Jurkat, Clone E6-1 (cell line): ENCODE data around the gene APLN.

Experiments used
- DNase-seq: peaks from one replicate; pipeline ENCODE4 v3.0.0-alpha.2; 2011; ENCODE audit warnings: low read depth, low spot score
- H3K4me3 ChIP-seq: 2 replicates; pipeline ENCODE4 v1.5.1; 2011; ENCODE audit warnings: mild to moderate bottlenecking, low read length, control low read depth, moderate library complexity

APLN gene

GRCh38 chrX:129665916-129666644 lies 11.3 kb upstream of the APLN start:
- no peak overlapping the region for H3K4me3 ChIP-seq
- DNase-seq: no peak

DNA sequence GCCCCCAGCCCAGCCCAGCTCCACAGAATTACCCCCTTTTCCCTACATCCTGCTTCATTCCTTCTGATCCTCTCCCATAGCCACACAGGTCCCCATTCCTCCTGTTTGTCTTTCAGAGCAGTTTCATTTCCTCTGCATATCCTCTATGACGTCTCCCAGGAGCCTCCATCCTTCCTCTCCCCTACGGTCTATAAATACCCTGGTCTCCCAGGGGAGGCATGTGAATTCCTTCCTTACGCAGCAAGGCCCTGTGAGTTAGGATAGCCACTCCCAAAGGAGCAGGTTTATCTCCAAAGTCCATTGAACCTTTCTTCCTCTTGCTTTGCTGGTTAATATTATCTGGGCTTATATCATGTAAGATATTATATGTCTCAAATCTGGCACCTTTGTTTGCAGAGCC lies 8.4 kb upstream of the APLN start:
- H3K4me3 ChIP-seq: no peak overlapping the region
- DNase-seq: no peak

DNA sequence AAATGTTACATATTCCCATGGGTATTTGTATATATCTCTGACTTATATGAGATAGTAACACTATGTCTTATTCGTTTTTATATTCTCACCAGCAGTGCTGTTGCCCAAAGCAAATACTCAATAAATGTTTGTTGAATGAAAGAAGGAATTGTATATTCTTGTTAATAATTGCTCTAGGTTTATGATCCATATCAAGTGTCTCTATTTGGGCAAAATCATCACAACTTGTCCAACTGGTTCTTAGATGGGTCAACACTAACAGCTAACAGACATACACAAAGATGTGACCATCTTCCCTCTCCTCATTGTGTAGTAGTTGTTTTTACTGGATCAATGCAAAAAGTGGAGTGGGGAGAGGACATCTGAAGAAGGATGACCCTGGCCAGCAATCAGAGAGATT lies 6.6 kb upstream of the APLN start:
- DNase-seq: no peak

GRCh38 chrX:129659861-129660260 lies 5.1 kb upstream of the APLN start:
- no peak for DNase-seq
- H3K4me3 ChIP-seq: no peak overlapping the region

More for the DNA sequence above, 6.6 kb upstream of the APLN start:
- H3K4me3 ChIP-seq: no peak overlapping the region

DNA sequence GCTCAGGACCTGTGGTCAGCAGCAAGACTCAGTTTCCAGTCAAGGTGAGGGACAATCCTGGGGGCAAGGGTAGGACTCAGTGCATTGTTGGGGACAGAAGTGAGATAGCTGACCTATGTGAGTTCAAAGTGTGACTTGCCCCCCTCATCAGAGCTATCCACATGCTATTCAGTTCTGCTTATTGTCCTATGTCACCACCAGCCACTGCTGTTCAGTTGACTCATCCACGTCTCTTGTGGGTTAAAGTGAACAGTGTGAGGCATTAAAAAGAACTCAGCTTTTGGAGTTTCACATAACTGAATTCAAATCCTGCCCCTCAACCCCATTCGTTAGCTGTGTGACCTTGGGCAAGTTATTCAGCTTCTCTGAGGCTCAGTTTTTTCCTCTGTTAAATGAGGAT lies 4.4 kb upstream of the APLN start:
- no peak for DNase-seq
- no peak overlapping the region for H3K4me3 ChIP-seq

DNA sequence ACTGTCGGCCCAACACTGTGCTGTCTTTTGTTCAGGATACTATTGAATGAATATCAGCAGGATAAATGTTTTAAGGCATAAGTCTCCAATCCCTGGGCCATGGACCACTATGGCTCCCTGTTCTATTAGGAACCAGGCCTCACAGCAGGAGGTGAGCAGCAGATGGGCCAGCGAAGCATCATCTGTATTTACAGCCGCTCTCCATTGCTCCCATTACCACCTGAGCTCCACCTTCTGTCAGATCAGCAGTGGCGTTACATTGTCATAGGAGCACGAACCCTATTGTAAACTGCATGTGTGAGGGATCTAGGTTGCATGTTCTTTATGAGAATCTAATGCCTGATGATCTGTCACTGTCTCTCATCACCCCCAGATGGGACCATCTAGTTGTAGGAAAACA lies 3.7 kb upstream of the APLN start:
- no peak overlapping the region for H3K4me3 ChIP-seq
- no peak for DNase-seq

- H3K4me3 ChIP-seq: no peak overlapping the region
Observed at GRCh38 chrX:129655547-129656249, 942 bp upstream of the APLN start.

DNA sequence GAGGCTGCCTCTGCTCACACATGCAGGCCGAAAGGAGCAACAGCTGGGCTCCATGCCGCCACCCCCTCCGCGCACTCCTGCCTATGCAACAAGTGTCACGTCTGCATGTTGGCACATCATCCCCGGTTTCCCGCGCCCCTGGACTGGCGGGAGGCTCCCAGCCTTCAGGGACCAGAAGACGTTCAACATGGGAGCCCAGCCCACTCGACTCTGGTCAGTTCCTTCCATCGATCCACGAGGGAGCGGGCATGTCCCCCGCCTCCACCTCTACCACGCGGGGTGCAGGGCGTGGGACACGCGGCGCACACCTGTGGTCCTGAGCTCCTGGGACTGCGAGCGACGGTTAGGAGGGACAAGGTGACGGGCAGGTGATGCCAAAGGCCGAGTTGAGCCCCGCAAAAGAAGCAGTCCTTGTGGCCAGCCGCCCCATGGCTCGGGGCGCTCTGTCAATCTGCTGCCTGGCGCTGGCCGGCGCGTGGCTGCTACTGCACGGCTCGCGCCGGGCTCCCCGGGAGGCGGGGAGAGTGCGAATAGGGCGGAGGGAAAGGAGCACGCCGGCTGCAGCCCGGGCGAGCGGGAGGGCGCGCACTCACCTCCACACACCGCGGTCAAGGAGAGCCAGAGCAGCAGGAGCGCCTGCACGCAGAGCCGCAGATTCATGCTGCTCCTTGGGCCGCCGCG lies 645 bp downstream of the APLN start:
- no peak for DNase-seq
- H3K4me3 ChIP-seq: no peak overlapping the region

More at GRCh38 chrX:129655547-129656249, 942 bp upstream of the APLN start:
- peak; percentile 37 for DNase-seq

- no peak for DNase-seq
- no peak overlapping the region for H3K4me3 ChIP-seq
Observed at GRCh38 chrX:129653181-129653970, 1.4 kb downstream of the APLN start.

DNA sequence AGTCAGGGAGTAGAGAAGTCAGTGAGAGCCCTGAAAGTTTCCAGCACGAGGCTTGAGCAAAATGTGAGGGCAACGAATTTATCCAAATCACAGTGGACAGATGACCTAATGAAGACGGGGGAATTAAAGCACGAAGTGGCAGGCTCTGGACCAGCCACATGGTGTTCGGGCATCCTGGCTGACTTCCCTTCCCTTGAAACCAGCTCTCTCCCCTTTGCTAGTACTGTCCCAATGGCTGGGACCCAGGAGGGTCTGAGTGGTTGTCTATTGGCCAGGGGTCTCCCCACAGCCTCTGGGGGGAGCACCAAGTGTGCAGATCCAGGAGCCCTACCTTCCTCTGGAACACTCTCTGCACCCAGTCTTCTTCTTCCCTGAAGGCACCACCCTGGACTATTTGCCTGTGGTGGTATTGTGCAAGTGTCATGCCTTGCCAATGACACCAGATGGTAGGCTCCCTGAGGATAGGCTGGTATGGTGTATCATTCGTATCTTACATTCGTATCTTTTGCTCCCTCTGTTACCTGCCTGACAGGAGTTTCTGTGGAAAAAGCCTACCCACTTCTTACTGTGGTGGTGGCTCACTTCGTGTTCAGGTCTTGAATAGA lies 2.1 kb downstream of the APLN start:
- DNase-seq: no peak
- H3K4me3 ChIP-seq: no peak overlapping the region

GRCh38 chrX:129651756-129652564 lies 2.8 kb downstream of the APLN start:
- no peak for DNase-seq
- H3K4me3 ChIP-seq: no peak overlapping the region

DNA sequence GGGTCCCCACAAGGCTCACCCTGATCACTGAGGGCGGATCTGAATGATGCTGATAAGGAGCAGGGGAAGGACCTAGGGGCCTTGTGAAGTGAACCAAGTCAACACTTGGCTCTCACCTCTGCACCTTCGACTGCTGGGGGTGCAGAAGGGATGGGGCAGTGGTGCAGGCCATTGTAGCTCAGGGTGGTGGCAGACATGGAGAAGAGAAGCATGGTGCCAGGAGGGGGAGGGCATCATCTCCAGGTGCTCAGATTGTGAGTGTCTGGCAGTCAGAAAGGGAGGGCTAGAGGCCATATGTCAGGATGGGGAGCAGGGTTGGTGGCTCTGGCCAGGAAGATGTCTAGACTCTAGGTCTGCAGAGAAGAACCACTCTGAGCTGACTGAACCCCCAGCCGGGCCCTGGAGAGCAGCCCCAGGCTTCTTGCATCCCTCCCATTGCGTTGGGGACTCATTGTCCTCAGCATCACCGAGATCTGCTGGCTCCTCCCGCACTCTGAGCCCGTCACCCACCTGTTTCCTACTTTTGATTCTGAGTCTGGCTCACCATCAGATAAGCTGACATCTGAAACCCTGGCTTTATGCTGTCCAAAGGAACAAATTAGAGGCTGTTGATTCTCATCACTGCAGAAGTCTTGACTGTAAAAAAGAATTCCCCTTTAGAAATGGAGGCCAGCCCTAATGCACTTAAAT lies 3.8 kb downstream of the APLN start:
- DNase-seq: no peak
- no peak overlapping the region for H3K4me3 ChIP-seq

GRCh38 chrX:129650183-129650689 lies 4.5 kb downstream of the APLN start:
- no peak for DNase-seq
- no peak overlapping the region for H3K4me3 ChIP-seq

GRCh38 chrX:129649268-129650182 lies 5.2 kb downstream of the APLN start:
- no peak for DNase-seq
- no peak overlapping the region for H3K4me3 ChIP-seq

- DNase-seq: no peak
- no peak overlapping the region for H3K4me3 ChIP-seq
Observed at GRCh38 chrX:129648514-129649267, 6.1 kb downstream of the APLN start.
